H1 (cell line): ENCODE data around the gene ICAM3. TPM values are rescaled to one million over a fixed set of nuclear protein-coding genes. Genes with fewer than 3 reads are reported as not detected.

Experiments used
- CTCF ChIA-PET: fragments of 300-600 bp; sonication (Branson Sonifier 250); formaldehyde crosslinking; loops from one replicate; lab custom pipeline; 2021; ENCODE audit not compliant: partially characterized antibody; lab: Charles Lee
- POLR2A ChIA-PET: fragments of 300-600 bp; sonication (Branson Sonifier 250); formaldehyde crosslinking; loops from one replicate; lab custom pipeline; 2021; ENCODE audit warnings: inconsistent platforms; ENCODE audit not compliant: partially characterized antibody; lab: Charles Lee
- DNase-seq, 2 experiments: peaks; one replicate each; pipeline versions ENCODE4 v3.0.0 to v3.0.0-alpha.2; 2010 to 2022; ENCODE audit warnings: low spot score in 2 of 2, low read depth in 1 of 2, mixed read lengths in 1 of 2
- FAIRE-seq: peaks from 2 replicates; lab custom pipeline; 2011; peaks lifted over from hg19 to GRCh38; lab: Jason Lieb, UNC
- H2AFZ ChIP-seq: 2 replicates; pipeline ENCODE4 v1.8.1; 2012; ENCODE audit warnings: low read length, inconsistent platforms
- H2AK5ac ChIP-seq: 2 replicates; pipeline ENCODE4 v1.6.1; 2013; ENCODE audit warnings: low read depth, low read length
- H2BK120ac ChIP-seq: replicated peaks from 2 replicates; pipeline ENCODE3; 2013; ENCODE audit warnings: low read depth, low read length, inconsistent platforms
- H2BK12ac ChIP-seq: 2 replicates; pipeline ENCODE4 v1.6.1; 2013; ENCODE audit warnings: low read depth, low read length
- H2BK15ac ChIP-seq: 2 replicates; pipeline ENCODE4 v1.6.1; 2013; ENCODE audit warnings: low read length
- H2BK20ac ChIP-seq: 2 replicates; pipeline ENCODE4 v1.6.1; 2013; ENCODE audit warnings: low read length
- H2BK5ac ChIP-seq: 2 replicates; pipeline ENCODE4 v1.6.1; 2013; ENCODE audit warnings: low read depth, low read length
- H3K14ac ChIP-seq: 2 replicates; pipeline ENCODE4 v1.6.1; 2013; ENCODE audit warnings: inconsistent platforms; ENCODE audit not compliant: insufficient read length
- H3K18ac ChIP-seq: 2 replicates; pipeline ENCODE4 v1.6.1; 2013; ENCODE audit warnings: low read length; ENCODE audit errors: extremely low read depth
- H3K23ac ChIP-seq: 2 replicates; pipeline ENCODE4 v1.6.1; 2013; ENCODE audit warnings: inconsistent platforms; ENCODE audit not compliant: insufficient read length
- H3K23me2 ChIP-seq: 2 replicates; pipeline ENCODE4 v1.6.1; 2013; ENCODE audit warnings: low read depth, low read length
- H3K27ac ChIP-seq: 2 replicates; pipeline ENCODE4 v1.6.1; 2011; ENCODE audit warnings: low read depth, low read length, inconsistent platforms
- H3K27me3 ChIP-seq, 4 experiments: replicated peaks in 1 of 4; 1 replicate in 1 of 4; 2 replicates in 3 of 4; pipeline versions ENCODE4 v1.6.1 to v1.8.1; 2011 to 2013; ENCODE audit warnings: low read length in 3 of 4, mild to moderate bottlenecking in 3 of 4, inconsistent platforms in 2 of 4, mixed read lengths in 2 of 4, moderate library complexity in 1 of 4; ENCODE audit not compliant: control insufficient read depth in 3 of 4, insufficient read depth in 3 of 4; ENCODE audit errors: extremely low read depth in 1 of 4
- H3K36me3 ChIP-seq, 4 experiments: 2 replicates each; pipeline versions ENCODE4 v1.6.1 to v1.8.1; 2011 to 2013; ENCODE audit warnings: mild to moderate bottlenecking in 4 of 4, low read length in 3 of 4, moderate library complexity in 2 of 4, control low read depth in 1 of 4, inconsistent platforms in 1 of 4; ENCODE audit not compliant: insufficient read depth in 4 of 4, control insufficient read depth in 2 of 4
- H3K4ac ChIP-seq: replicated peaks from 2 replicates; pipeline ENCODE3; 2013; ENCODE audit warnings: low read length, low read depth, mixed read lengths, inconsistent platforms; ENCODE audit not compliant: insufficient read length
- H3K4me1 ChIP-seq, 4 experiments: replicated peaks in 1 of 4; 1 replicate in 1 of 4; 2 replicates in 3 of 4; pipeline versions ENCODE4 v1.6.1 to v1.8.1; 2011 to 2013; ENCODE audit warnings: low read length in 3 of 4, inconsistent platforms in 2 of 4, mixed read lengths in 1 of 4; ENCODE audit not compliant: insufficient read depth in 4 of 4, control insufficient read depth in 3 of 4
- H3K4me2 ChIP-seq, 2 experiments: 2 replicates each; pipeline versions ENCODE4 v1.6.1 to v1.8.1; 2011 to 2013; ENCODE audit warnings: low read depth in 2 of 2, low read length in 2 of 2, control low read depth in 1 of 2, inconsistent platforms in 1 of 2, mild to moderate bottlenecking in 1 of 2; ENCODE audit not compliant: insufficient read depth in 1 of 2
- H3K4me3 ChIP-seq, 4 experiments: fragments of 200-600, 300-600 bp in 1 of 4; sonication (generic), shearing (Covaris generic), sonication (Bioruptor Twin) in 1 of 4; 2 replicates each; pipeline versions ENCODE4 v1.5.1 to v1.8.1; 2011 to 2016; ENCODE audit warnings: low read length in 4 of 4, low read depth in 3 of 4, control low read depth in 2 of 4, inconsistent platforms in 2 of 4, mild to moderate bottlenecking in 2 of 4, mixed read lengths in 1 of 4, moderate library complexity in 1 of 4; ENCODE audit not compliant: insufficient read depth in 2 of 4; ENCODE audit errors: extremely low read depth in 1 of 4
- H3K56ac ChIP-seq: replicated peaks from 2 replicates; pipeline ENCODE3; 2013; ENCODE audit warnings: low read depth, mild to moderate bottlenecking, mixed read lengths, low read length, inconsistent platforms; ENCODE audit not compliant: insufficient read length
- H3K79me1 ChIP-seq: 2 replicates; pipeline ENCODE4 v1.6.1; 2013; ENCODE audit warnings: low read depth, low read length, control low read depth
- H3K79me2 ChIP-seq, 2 experiments: 2 replicates each; pipeline versions ENCODE4 v1.6.1 to v1.8.1; 2012 to 2013; ENCODE audit warnings: low read length in 2 of 2, mild to moderate bottlenecking in 2 of 2, inconsistent platforms in 1 of 2; ENCODE audit not compliant: insufficient read depth in 2 of 2, control insufficient read depth in 1 of 2
- H3K9ac ChIP-seq, 4 experiments: replicated peaks in 1 of 4; 1 replicate in 1 of 4; 2 replicates in 3 of 4; pipeline versions ENCODE4 v1.6.1 to v1.8.1; 2011 to 2013; ENCODE audit warnings: low read depth in 3 of 4, low read length in 3 of 4, control low read depth in 2 of 4, mild to moderate bottlenecking in 2 of 4, moderate library complexity in 2 of 4, inconsistent platforms in 1 of 4; ENCODE audit errors: extremely low read depth in 1 of 4
- H3K9me3 ChIP-seq, 2 experiments: 2 replicates each; pipeline versions ENCODE4 v1.6.1 to v1.8.1; 2012 to 2013; ENCODE audit warnings: mild to moderate bottlenecking in 2 of 2, moderate library complexity in 2 of 2, control low read depth in 1 of 2, inconsistent platforms in 1 of 2, low read depth in 1 of 2, low read length in 1 of 2, mixed read lengths in 1 of 2; ENCODE audit not compliant: insufficient read depth in 2 of 2
- H4K20me1 ChIP-seq, 2 experiments: replicated peaks in 1 of 2; 2 replicates each; pipeline versions ENCODE3 to v1.8.1; 2011 to 2013; ENCODE audit warnings: inconsistent platforms in 2 of 2, low read length in 2 of 2, mild to moderate bottlenecking in 1 of 2; ENCODE audit not compliant: insufficient read depth in 2 of 2, control insufficient read depth in 1 of 2
- H4K5ac ChIP-seq: 2 replicates; pipeline ENCODE4 v1.6.1; 2013; ENCODE audit warnings: low read length, low read depth, mixed read lengths, inconsistent platforms; ENCODE audit not compliant: insufficient read length
- H4K8ac ChIP-seq: 2 replicates; pipeline ENCODE4 v1.8.0; 2013; ENCODE audit warnings: mild to moderate bottlenecking, moderate library complexity, low read length, inconsistent platforms; ENCODE audit not compliant: insufficient read depth; ENCODE audit errors: extremely low read depth
- H4K91ac ChIP-seq: replicated peaks from 2 replicates; pipeline ENCODE3; 2013; ENCODE audit warnings: low read length, mixed read lengths, inconsistent platforms; ENCODE audit not compliant: insufficient read length
- ASH2L ChIP-seq: fragments of 200-600, 300-600 bp; sonication (generic); IDR thresholded peaks from one replicate; pipeline ENCODE4 v1.7.1; 2017; ENCODE audit warnings: low read length
- BRCA1 ChIP-seq: IDR thresholded peaks from 2 replicates; pipeline ENCODE4 v1.6.1; 2012; ENCODE audit warnings: low read depth, low read length, improper control_type of control experiment
- CTCF ChIP-seq, 3 experiments: IDR thresholded peaks; 1 replicate in 2 of 3; 2 replicates in 1 of 3; pipeline versions ENCODE4 v1.5.1 to v1.6.1; 2011; ENCODE audit warnings: low read length in 3 of 3, mild to moderate bottlenecking in 3 of 3, inconsistent platforms in 2 of 3, low read depth in 1 of 3, moderate library complexity in 1 of 3; ENCODE audit not compliant: insufficient read depth in 1 of 3; ENCODE audit errors: control extremely low read depth in 1 of 3
- EZH2 ChIP-seq: fragments of 200-600 bp; sonication (generic); IDR thresholded peaks from 2 replicates; pipeline ENCODE4 v1.7.1; 2012; ENCODE audit warnings: low read depth, mild to moderate bottlenecking, moderate library complexity, low read length, inconsistent platforms; ENCODE audit not compliant: severe bottlenecking
- KDM4A ChIP-seq: IDR thresholded peaks from one replicate; pipeline ENCODE4 v1.7.1; 2012; ENCODE audit warnings: low read depth, mild to moderate bottlenecking, moderate library complexity, low read length, inconsistent platforms; ENCODE audit not compliant: severe bottlenecking
- RXRA ChIP-seq: IDR thresholded peaks from 2 replicates; pipeline ENCODE4 v1.6.1; 2011; ENCODE audit warnings: low read depth, mild to moderate bottlenecking, low read length, moderate library complexity; ENCODE audit not compliant: insufficient read depth
- TAF1 ChIP-seq: IDR thresholded peaks from 2 replicates; pipeline ENCODE4 v1.6.1; 2011; ENCODE audit warnings: mild to moderate bottlenecking, low read depth, low read length
- TEAD4 ChIP-seq: IDR thresholded peaks from 2 replicates; pipeline ENCODE4 v1.6.1; 2012; ENCODE audit warnings: low read depth, low read length, inconsistent platforms, mixed read lengths
- WGBS, 2 experiments: shearing (Covaris generic) in 1 of 2; methylation state at CpG; one replicate each; pipeline versions ENCODE4 v1.1.6 to v1.1.7; 2013 to 2015; ENCODE audit warnings: low lambda C conversion rate in 2 of 2, mixed read lengths in 2 of 2, inconsistent platforms in 1 of 2, low coverage in 1 of 2, missing lambda C conversion rate in 1 of 2; ENCODE audit not compliant: insufficient replicate concordance in 2 of 2, insufficient coverage in 1 of 2, insufficient read length in 1 of 2; ENCODE audit errors: extremely low coverage in 1 of 2, missing lambda C conversion rate in 1 of 2; 5-methylcytosine and 5-hydroxymethylcytosine counted together
- polyA plus RNA-seq, 7 experiments: library from polyadenylated mRNA; depleted of rRNA in 3 of 7; stranded (reverse) in 5 of 7; unstranded in 2 of 7; fragments of >200 nt in 5 of 7; fragments of 200-250 nt in 2 of 7; gene quantifications; 1 replicate in 5 of 7; 2 replicates in 1 of 7; 4 replicates in 1 of 7; pipeline versions ENCODE4 v1.2.1 to v1.2.3, GENCODE V29; 2011 to 2013; ENCODE audit warnings: missing spikeins in 2 of 7, mixed read lengths in 2 of 7
- total RNA-seq: library from RNA; stranded (reverse); fragmentation: NEBNext Ultra II Directional; extraction: Animal tissue kit (Norgen Biotek cat#: 25700); gene quantifications from 2 replicates; pipeline ENCODE4 v1.2.1, GENCODE V29; 2021

Gene ICAM3
- total and polyA plus RNA-seq, 2 of the 8 experiments (the other 6 are each of a cell fraction or from before 2014, with no cell fraction given), result 15.4 to 16.5 TPM

GRCh38 chr19:10292789-10293636, 46.4 kb downstream of the ICAM3 start:
- CTCF ChIA-PET, result interaction anchor here (1.0 to 3.7 kb wide), 8 partner anchors 13 to 98 kb away, joined by 3 to 29 read pairs (median 4); partner anchors contain the start of gene ICAM1
- H3K4me1 ChIP-seq, result peaks cover 0 to 46% (median 21%) of the 10 kb centered on the region in 4 experiments; a peak in 6 of 7 replicates
- no peak overlapping the region for H2BK5ac ChIP-seq
- H2AK5ac ChIP-seq, result no peak overlapping the region
- H2BK15ac ChIP-seq, result no peak overlapping the region
- H3K4ac ChIP-seq, result no peak overlapping the region
- peaks cover 35% of the 10 kb centered on the region; the same call in 1 of the 2 replicates for H3K23me2 ChIP-seq
- H3K27me3 ChIP-seq, result peaks cover 52 to 92% (median 82%) of the 10 kb centered on the region in 4 experiments
- peak overlapping the region; percentile 25; the same call in 1 of the 2 replicates for H2AFZ ChIP-seq
- H3K4me2 ChIP-seq, result peak overlapping the region; percentile 81 to 100
- H3K14ac ChIP-seq, result no peak overlapping the region
- H4K8ac ChIP-seq, result peak overlapping the region; percentile 3; the same call in 1 of the 2 replicates
- POLR2A ChIA-PET, result interaction anchor here (0.6 to 2.4 kb wide), 6 partner anchors 9 to 365 kb away, joined by 3 to 8 read pairs (median 4); partner anchors contain the start of genes ICAM1 and RAVER1
- DNase-seq (no peak), FAIRE-seq (no peak)
- H3K23ac ChIP-seq, result no peak overlapping the region
- H4K5ac ChIP-seq, result no peak overlapping the region
- peak overlapping the region; percentile 39; the same call in 1 of the 2 replicates for H2BK12ac ChIP-seq
- H3K27ac ChIP-seq, result no peak overlapping the region
- no peaks in the 10 kb centered on the region for H3K36me3 ChIP-seq
- peaks cover 0 to 26% of the 10 kb centered on the region in 2 experiments for H4K20me1 ChIP-seq
- no peaks in the 10 kb centered on the region for H3K79me1 ChIP-seq
- peak overlapping the region; percentile 19 to 67 (median 29); a peak in 7 of 8 replicates for H3K4me3 ChIP-seq
- no peaks in the 10 kb centered on the region for H3K79me2 ChIP-seq
- no peak overlapping the region for H4K91ac ChIP-seq
- H2BK120ac ChIP-seq, result no peak overlapping the region
- H3K9me3 ChIP-seq, result no peaks in the 10 kb centered on the region
- H2BK20ac ChIP-seq, result no peak overlapping the region
- no peak overlapping the region for H3K18ac ChIP-seq
- H3K56ac ChIP-seq, result no peak overlapping the region
- 40% methylated on average over 56 of the region's 56 CpGs; no CpG with 5 or more reads in 1 of the 2 experiments for WGBS, 2 experiments
- no peak overlapping the region for H3K9ac ChIP-seq
- TF ChIP-seq TEAD4 (no peak), CTCF (IDR thresholded peaks at IDR 0.05; ENCODE audit: control extremely low read depth in 1 of 3, insufficient read depth in 1 of 3, low read depth in 1 of 3, low read length in 3 of 3) (no peak), RXRA (no peak), TAF1 (peak; percentile 33; the same call in 1 of the 2 replicates), EZH2 (peak; percentile 24), KDM4A (peak; percentile 25), BRCA1 (no peak), ASH2L (no peak)
